ENCODE data around the gene AURKAIP1. TPM values are rescaled to one million over a fixed set of nuclear protein-coding genes. Genes with fewer than 3 reads are reported as not detected.

The AURKAIP1 gene
- total RNA-seq, 8 experiments from 2014 or later: 85.0 to 210 (median 152) TPM

DNA sequence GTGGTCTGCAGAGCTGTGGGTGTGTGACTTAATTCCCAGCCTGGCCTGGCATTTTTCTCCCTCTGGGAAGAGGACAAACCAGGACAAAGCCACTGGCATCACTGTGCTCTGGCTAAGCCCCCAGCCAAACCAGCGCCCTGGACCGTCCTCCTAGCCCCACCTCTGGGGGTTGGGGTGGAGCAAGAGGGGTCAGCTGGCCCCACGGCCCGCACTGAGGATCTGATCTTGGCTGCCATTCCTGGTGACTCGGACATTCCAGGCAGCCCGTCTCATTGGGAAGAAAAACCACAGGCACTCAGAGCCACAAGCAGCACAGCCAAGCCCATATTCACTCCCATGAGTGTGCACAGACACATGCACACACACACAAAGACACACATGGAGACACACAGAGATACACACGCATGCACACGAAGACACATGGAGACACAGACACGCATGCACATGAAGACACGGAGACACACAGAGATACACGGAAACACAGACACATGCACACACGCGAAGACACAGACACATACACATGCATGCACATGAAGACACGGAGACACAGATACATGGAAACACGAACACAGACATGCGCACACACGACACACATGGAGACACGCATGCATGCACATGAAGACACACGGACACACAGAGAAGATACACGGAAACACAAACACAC lies 14.4 kb downstream of the AURKAIP1 start:
- Histone ChIP-seq H3K4me3 (no peak overlapping the region), H3K4me1 (replicated peaks in 1 of 2) (peaks cover 49 to 50% of the 10 kb centered on the region in 2 donors), H3K27ac (peak overlapping the region; percentile 13 to 76)
- WGBS, 10 experiments: 10 to 100% (median 76%) methylated on average over 2 to 18 of the region's 20 CpGs; no CpG with 5 or more reads in 3 of the 10 experiments
- in situ Hi-C loops (cut with MboI; ENCODE audit: low pct_unique_long_range_greater_than_20kb in 2 of 9, low sequenced_read_pairs in 9 of 9, unreplicated experiment in 9 of 9): no loop called here
- peak in 4 of 8 experiments; percentile 9 to 17 (median 14) for ATAC-seq (replicated peaks in 6 of 8)

DNA sequence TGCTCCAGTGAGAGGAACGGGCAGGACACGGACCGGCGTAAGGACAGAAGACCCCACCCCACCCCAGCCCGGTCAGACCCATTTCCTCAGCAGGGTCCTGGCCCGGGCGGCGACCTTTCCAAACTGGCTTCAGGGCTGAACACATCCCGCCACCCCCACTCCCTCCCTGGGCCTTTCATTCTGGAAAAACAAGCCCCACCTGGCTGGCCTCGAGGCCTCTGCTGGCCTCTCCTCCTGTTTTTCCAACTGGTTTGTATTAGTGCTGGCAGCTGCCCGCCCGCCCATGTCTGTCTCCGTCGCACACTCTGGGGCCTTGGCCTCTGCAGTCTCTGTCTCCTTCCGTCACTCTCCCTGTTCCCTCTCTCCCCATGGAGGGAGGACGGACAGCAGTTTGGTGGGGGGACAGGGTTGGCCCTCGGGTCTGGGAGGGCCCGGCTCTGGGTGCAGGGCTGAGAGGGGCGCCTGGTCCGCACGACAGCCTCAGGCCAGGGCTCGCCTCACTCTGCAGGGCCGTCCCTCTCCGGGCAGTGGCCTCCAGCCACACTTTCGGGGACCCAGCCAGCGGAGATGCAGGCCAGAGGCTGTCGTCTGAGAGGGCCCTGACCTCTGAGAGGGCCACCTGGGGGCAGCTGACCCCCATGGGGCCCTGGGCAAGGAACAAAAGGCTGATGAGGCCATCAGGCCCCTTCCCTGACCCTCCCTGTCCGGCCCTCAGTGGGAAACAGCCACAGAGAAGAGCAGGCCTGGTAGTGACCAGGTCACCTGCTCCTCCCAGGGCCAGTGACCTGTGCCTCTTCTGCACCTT lies 15.1 kb downstream of the AURKAIP1 start:
- WGBS, 10 experiments: 0 to 96% (median 47%) methylated on average over 3 to 5 of the region's 28 CpGs; no CpG with 5 or more reads in 5 of the 10 experiments
- in situ Hi-C loops (cut with MboI; ENCODE audit: low pct_unique_long_range_greater_than_20kb in 2 of 9, low sequenced_read_pairs in 9 of 9, unreplicated experiment in 9 of 9): no loop called here
- no peak overlapping the region for H3K4me3 ChIP-seq
- peak overlapping the region; percentile 1 to 76 for H3K27ac ChIP-seq
- peaks cover 49 to 55% of the 10 kb centered on the region in 2 donors for H3K4me1 ChIP-seq (replicated peaks in 1 of 2)
- peak in 5 of 8 experiments; percentile 4 to 50 (median 8) for ATAC-seq (replicated peaks in 6 of 8)

DNA sequence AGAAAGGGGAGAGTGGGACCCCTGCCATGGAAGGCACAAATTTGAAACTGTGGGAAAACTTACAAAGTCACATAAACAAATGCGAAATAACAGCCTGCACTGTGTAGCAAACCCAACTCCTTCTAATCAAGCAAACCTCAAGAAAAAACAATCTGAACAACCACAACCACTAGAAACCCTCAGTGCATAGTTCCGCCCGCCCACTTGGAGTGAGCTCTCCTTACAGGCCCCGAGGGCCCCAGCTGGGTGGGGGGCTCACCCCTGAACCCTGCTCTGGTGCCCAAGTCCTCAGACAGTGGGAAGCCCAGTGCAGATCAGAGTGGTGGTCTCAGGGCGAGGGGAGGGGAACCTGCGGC lies 15.7 kb downstream of the AURKAIP1 start:
- Histone ChIP-seq H3K4me3 (no peak overlapping the region), H3K4me1 (replicated peaks in 1 of 2) (peaks cover 49 to 57% of the 10 kb centered on the region in 2 donors), H3K27ac (peak overlapping the region in 1 of 2 donors; percentile 76)
- 70 to 100% (median 78%) methylated on average over 1 to 4 of the region's 6 CpGs; no CpG with 5 or more reads in 6 of the 10 experiments for WGBS, 10 experiments
- peak in 3 of 8 experiments; percentile 6 to 20 (median 9) for ATAC-seq (replicated peaks in 6 of 8)
- in situ Hi-C loops (cut with MboI; ENCODE audit: low pct_unique_long_range_greater_than_20kb in 2 of 9, low sequenced_read_pairs in 9 of 9, unreplicated experiment in 9 of 9): no loop called here

DNA sequence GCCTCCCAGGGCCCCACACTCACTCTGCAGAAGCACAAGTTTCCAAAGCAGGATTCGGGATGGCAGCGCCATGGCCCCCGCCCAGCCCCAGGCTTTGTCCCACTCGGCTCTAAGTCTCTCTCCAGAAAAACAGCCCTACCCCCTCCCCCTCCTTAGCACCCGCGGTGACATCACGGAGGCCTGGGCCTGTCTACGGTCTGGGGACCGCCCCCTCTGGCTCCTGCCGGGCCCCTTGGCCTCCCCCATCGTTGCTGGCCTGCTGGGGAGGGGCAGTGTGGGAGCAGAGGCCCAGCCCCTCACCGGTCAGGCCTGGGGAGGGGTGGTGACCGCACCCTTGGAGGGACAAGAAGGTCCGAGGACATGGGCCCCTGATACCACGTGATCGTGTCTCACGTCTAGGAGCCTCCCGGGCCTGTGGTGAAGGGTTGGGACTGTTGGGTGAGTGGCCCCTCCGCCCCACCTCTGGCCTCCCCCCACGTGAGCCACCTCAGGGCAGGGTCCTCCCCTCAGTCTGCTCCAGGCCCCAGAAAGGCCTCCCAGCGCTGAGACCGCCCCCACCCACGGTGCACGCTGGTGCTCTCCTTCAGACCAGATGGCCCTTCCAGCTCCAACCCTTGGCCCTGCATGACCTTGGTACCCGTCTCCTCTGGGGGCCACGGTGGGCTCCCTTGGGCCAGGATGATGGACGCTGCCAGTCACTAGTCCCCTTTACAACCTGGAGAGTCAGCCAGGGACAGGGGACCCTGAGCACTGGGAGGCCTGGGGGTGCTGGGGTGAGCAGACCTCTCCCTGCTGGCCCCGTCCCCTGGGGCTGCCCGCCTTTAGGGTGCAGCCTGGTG lies 16.4 kb downstream of the AURKAIP1 start, which contains the start of gene MXRA8:
TSS of gene MXRA8 (minus strand) at position 123 of the 839 bp plus-strand sequence. CDS start at position 72, 51 bp downstream.
- H3K4me1 ChIP-seq (replicated peaks in 1 of 2): peaks cover 49 to 63% of the 10 kb centered on the region in 2 donors
- peak within 1 kb of the TSS in 4 of 5 donors; percentile 14 to 28 (median 18) for H3K4me3 ChIP-seq
- peak within 1 kb of the TSS; percentile 26 to 76 for H3K27ac ChIP-seq
- in situ Hi-C loops (cut with MboI; ENCODE audit: low pct_unique_long_range_greater_than_20kb in 2 of 9, low sequenced_read_pairs in 9 of 9, unreplicated experiment in 9 of 9): no loop called here
- WGBS, 10 experiments: 48 to 94% (median 85%) methylated on average over 2 to 7 of the region's 29 CpGs; no CpG with 5 or more reads in 7 of the 10 experiments
- ATAC-seq (replicated peaks in 6 of 8): peak; percentile 38 to 77 (median 62)

DNA sequence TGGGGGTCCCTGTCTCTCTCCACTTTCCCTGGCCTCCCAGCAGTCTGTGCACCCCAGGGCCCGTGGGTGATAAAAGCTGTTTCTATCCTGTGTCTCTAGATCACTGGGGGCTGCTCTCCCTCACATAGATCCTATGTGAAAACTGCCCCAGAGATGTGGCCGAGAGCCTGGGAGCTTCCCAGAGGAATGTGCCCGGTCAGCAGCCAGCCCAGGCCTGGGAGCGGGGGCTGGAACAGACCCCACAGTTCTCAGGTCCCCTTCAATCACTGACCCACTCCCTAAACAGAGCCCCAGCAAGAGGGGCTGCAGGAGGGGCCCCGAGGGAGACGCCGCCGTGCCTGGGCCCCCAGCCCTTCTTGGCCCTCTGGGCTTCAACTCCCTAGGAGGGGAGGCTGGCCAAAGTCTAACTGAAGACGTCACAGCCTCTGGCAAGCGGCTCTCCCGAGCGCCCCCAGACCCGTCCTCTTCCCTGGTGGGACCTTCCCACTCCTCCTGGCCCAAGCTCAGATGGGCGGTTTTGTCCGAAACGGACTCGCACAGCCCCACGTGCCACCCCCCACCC lies 17.1 kb downstream of the AURKAIP1 start:
- H3K4me1 ChIP-seq (replicated peaks in 1 of 2): peaks cover 49 to 69% of the 10 kb centered on the region in 2 donors
- in situ Hi-C loops (cut with MboI; ENCODE audit: low pct_unique_long_range_greater_than_20kb in 2 of 9, low sequenced_read_pairs in 9 of 9, unreplicated experiment in 9 of 9): no loop called here
- peak; percentile 1 to 24 (median 18) for ATAC-seq (replicated peaks in 6 of 8)

DNA sequence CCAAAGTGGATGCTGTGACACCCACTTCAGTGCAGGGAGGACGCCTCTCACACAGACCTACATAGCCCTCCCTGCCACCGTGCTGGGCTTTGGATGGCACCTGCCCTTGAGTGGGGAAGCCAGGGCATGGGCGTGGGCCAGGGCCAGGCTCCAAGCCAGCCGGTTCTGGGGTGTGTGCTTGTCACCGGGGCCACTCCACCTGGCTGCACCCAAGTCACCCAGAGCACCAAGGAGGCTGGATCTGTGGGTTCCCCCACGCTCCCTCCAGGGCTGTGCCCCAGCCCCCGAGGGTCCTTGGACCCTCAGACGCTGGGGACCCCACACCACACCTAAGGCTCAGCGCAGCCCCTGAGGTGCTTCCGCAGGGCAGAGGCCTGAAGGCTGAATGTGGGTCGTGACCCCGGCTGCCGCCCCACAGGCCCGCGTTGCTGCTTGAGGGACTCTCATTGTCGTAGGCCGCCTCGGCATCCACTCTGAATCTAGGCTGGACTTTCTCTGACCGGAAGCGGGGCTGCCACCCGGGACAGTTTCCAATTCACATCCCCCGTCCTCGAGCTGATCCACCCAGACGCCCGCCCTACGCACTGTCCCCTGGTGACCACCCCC lies 18.1 kb downstream of the AURKAIP1 start:
- WGBS, 10 experiments: 5 to 85% methylated on average over 4 to 8 of the region's 26 CpGs; no CpG with 5 or more reads in 8 of the 10 experiments
- Histone ChIP-seq H3K4me3 (no peak overlapping the region), H3K27ac (no peak overlapping the region), H3K4me1 (replicated peaks in 1 of 2) (peaks cover 50 to 73% of the 10 kb centered on the region in 2 donors)
- no peak for ATAC-seq (replicated peaks in 6 of 8)
- in situ Hi-C loops (cut with MboI; ENCODE audit: low pct_unique_long_range_greater_than_20kb in 2 of 9, low sequenced_read_pairs in 9 of 9, unreplicated experiment in 9 of 9): no loop called here

More for the DNA sequence above, 17.1 kb downstream of the AURKAIP1 start:
- 0 to 60% (median 20%) methylated on average over 1 of the region's 18 CpGs; no CpG with 5 or more reads in 7 of the 10 experiments for WGBS, 10 experiments
- Histone ChIP-seq H3K4me3 (peak overlapping the region in 4 of 5 donors; percentile 14 to 28 (median 18)), H3K27ac (peak overlapping the region; percentile 26 to 31)

DNA sequence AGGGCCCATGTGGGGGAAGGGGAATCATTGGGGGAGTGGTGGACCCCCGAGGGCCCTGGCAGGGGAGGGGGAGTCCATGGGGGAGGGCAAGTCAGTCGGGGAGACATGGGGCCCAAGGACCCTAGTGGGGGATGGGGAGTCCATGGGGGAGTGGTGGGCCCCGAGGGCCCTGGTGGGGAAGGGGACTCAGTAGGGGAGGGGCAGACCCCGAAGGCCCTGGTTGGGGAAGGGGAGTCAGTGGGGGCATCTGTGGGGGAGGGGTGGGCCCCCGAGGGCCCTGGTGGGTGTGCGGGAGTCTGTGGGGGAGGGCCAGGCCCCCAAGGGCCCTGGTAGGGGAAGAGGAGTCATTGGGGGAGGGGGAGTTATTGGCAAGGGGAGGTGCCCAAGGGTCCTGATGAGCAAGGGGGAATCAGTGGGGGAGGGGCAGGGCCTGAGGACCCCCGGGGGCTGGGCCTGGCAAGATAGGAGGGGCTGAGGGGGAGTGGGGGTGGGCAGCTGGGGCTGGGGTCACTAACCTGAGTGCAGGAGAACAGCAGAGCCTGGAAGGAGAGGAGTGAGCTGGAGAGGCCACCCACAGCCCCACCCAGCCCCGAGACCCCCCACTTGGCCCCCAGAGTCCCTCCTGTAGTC lies 18.7 kb downstream of the AURKAIP1 start:
- in situ Hi-C loops (cut with MboI; ENCODE audit: low pct_unique_long_range_greater_than_20kb in 2 of 9, low sequenced_read_pairs in 9 of 9, unreplicated experiment in 9 of 9): no loop called here
- peaks cover 53 to 75% of the 10 kb centered on the region in 2 donors for H3K4me1 ChIP-seq (replicated peaks in 1 of 2)
- no peak overlapping the region for H3K4me3 ChIP-seq
- no peak for ATAC-seq (replicated peaks in 6 of 8)
- H3K27ac ChIP-seq: no peak overlapping the region
- no CpG with 5 or more reads among the region's 8 CpGs for WGBS, 10 experiments

DNA sequence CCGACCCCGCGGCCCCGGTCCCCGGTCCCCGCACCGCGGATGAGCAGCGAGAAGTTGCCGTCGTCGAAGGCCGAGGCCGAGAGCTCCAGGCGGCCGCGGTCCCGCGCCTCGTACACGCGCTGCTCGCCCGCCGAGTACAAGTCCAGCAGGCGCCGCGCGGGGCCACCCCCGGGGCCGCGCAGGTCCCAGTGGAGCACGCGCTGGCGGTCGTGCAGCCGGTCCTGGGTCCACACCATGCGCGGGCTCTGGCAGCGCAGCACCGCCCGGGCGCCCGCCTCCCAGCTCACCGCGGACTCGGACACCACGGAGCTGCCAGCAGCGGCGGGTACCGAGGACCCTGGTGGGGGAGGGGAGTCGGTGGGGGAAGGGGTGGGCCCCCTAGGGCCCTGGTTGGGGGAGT lies 19.6 kb downstream of the AURKAIP1 start:
- no CpG with 5 or more reads among the region's 52 CpGs for WGBS, 10 experiments
- ATAC-seq (replicated peaks in 6 of 8): peak in 2 of 8 experiments; percentile 15 to 16
- H3K4me1 ChIP-seq (replicated peaks in 1 of 2): peaks cover 48 to 70% of the 10 kb centered on the region in 2 donors
- in situ Hi-C loops (cut with MboI; ENCODE audit: low pct_unique_long_range_greater_than_20kb in 2 of 9, low sequenced_read_pairs in 9 of 9, unreplicated experiment in 9 of 9): no loop called here
- peak overlapping the region in 2 of 5 donors; percentile 5 to 22 for H3K4me3 ChIP-seq
- no peak overlapping the region for H3K27ac ChIP-seq

DNA sequence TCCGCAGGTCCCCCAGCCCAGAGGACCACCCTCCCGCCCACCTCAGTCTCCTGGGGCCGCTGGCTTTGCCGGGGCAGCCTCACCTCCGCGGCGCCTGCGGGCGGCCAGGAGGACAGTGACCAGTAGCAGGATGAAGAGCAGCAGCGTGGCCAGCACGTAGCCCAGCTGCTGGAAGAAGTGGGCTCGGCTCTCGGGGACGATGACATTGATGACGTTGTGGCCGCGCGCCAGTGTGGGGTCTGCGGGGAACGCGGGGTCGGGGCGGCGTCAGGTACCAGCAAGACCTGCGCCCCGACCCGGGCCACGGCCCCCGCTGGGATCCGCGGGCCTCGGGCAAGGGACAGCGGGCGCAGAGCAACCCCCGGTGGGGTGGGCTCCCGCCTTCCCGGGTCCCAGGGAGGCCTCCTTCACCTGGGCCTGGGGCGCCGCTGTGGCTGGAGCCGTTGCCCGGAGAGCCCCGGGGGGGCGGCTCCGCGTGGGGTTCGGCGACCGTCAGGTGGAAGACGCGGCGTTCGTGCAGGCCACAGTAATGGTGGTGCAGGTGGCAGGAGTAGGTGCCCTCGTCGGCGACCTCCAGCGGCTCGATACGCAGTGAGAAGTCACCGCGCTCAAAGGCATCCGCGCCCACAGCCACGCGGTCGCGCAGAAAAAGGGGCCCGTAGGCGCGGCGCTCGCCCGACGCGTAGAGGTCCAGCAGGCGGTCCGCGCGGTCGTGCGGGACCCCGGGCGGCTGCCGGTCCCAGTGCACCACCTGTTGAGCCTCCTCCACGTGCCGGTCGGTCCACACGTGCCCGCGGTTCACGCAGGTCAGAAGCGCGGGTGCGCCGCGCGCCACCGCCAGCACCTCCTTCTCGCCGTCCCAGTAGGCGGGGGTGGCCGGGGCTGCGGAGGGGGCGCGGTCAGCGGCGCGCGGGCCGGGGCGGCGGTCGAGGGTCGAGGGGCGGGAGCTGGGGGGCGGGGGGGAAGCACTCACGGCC lies 20.4 kb downstream of the AURKAIP1 start:
- H3K27ac ChIP-seq: no peak overlapping the region
- 35 to 82% (median 66%) methylated on average over 2 to 24 of the region's 116 CpGs; no CpG with 5 or more reads in 7 of the 10 experiments for WGBS, 10 experiments
- peak overlapping the region in 3 of 5 donors; percentile 7 to 21 (median 17) for H3K4me3 ChIP-seq
- in situ Hi-C loops (cut with MboI; ENCODE audit: low pct_unique_long_range_greater_than_20kb in 2 of 9, low sequenced_read_pairs in 9 of 9, unreplicated experiment in 9 of 9): no loop called here
- H3K4me1 ChIP-seq (replicated peaks in 1 of 2): peaks cover 41 to 62% of the 10 kb centered on the region in 2 donors
- no peak for ATAC-seq (replicated peaks in 6 of 8)

DNA sequence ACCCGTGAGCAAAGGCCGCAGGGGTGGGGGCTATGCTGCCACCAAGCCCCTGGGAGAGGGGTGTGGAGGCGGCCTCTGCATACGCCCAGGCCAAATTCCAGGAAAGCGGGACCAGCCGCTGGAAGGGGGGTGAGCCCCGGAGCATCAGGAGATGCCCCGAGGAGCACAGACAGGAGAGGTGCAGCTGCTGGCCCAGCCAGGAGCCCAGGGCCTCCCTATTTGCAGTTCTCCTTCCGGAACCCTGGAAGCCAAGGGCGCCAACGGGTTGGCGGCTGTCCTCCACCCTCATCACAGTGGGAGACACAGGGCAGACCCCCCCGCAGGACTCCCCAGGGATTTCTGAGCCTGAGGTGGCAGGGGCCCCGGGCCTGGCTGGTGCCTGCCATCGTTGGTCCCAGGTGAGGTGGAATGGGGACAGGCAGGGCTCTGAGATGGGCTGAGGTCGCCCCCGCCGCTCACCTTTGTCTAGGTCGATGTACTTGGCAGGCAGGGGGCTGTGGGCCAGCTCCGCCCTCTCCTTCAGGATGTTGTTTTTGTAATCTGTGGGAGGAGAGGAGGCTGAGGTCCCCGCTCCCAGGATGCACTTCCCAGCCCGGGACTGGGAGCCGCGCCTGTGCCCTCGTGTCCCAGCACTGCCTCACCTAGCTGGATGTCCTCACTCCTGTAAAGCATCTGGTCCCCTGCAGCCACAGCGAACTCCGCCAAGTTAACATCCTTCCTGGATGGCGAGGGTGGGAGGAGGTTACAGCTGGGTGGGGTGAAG lies 21.4 kb downstream of the AURKAIP1 start:
- Histone ChIP-seq H3K4me3 (peak overlapping the region in 1 of 5 donors; percentile 17), H3K4me1 (replicated peaks in 1 of 2) (peaks cover 31 to 52% of the 10 kb centered on the region in 2 donors), H3K27ac (no peak overlapping the region)
- 47 to 100% (median 64%) methylated on average over 3 to 17 of the region's 28 CpGs; no CpG with 5 or more reads in 6 of the 10 experiments for WGBS, 10 experiments
- no peak for ATAC-seq (replicated peaks in 6 of 8)
- in situ Hi-C loops (cut with MboI; ENCODE audit: low pct_unique_long_range_greater_than_20kb in 2 of 9, low sequenced_read_pairs in 9 of 9, unreplicated experiment in 9 of 9): no loop called here

All from motor neuron (in vitro differentiated cells).